COLO829 (cell line): ENCODE data around the gene DHCR24.

ENCODE experiments used
- DNase-seq: peaks from one replicate; pipeline ENCODE4 v3.0.0; 2012; ENCODE audit warnings: low spot score

DHCR24 gene

GRCh38 chr1:54816130-54816529, 70.9 kb downstream of the DHCR24 start:
- DNase-seq = no peak

GRCh38 chr1:54815086-54815876, 71.7 kb downstream of the DHCR24 start:
- no peak for DNase-seq

GRCh38 chr1:54814571-54814970, 72.4 kb downstream of the DHCR24 start:
- no peak for DNase-seq

- DNase-seq = no peak
Observed at GRCh38 chr1:54814126-54814498, 72.9 kb downstream of the DHCR24 start.

GRCh38 chr1:54813485-54814125, 73.4 kb downstream of the DHCR24 start:
- no peak for DNase-seq

GRCh38 chr1:54812801-54813484, 74.1 kb downstream of the DHCR24 start:
- DNase-seq = no peak

- no peak for DNase-seq
Observed at GRCh38 chr1:54811739-54812655, 75.0 kb downstream of the DHCR24 start.

GRCh38 chr1:54811066-54811465, 75.9 kb downstream of the DHCR24 start:
- DNase-seq = no peak

GRCh38 chr1:54810153-54810942, 76.6 kb downstream of the DHCR24 start:
- DNase-seq = peak; percentile 77

- DNase-seq = no peak
Observed at GRCh38 chr1:54809496-54810074, 77.4 kb downstream of the DHCR24 start.

- no peak for DNase-seq
Observed at GRCh38 chr1:54808443-54809207, 78.4 kb downstream of the DHCR24 start.

GRCh38 chr1:54807756-54808155, 79.2 kb downstream of the DHCR24 start:
- DNase-seq = no peak

- no peak for DNase-seq
Observed at GRCh38 chr1:54806931-54807611, 79.9 kb downstream of the DHCR24 start.

GRCh38 chr1:54805981-54806381, 81.0 kb downstream of the DHCR24 start:
- DNase-seq = no peak

GRCh38 chr1:54805466-54805865, 81.5 kb downstream of the DHCR24 start:
- DNase-seq = no peak

GRCh38 chr1:54804471-54805132, 82.4 kb downstream of the DHCR24 start:
- no peak for DNase-seq

- no peak for DNase-seq
Observed at GRCh38 chr1:54803761-54804470, 83.1 kb downstream of the DHCR24 start.
